Left colon (tissue), 2 donors: ENCODE data around the gene MAFG. TPM values are rescaled to one million over a fixed set of nuclear protein-coding genes. Genes with fewer than 3 reads are reported as not detected.
"Not testable (repeated sequence)": the region's sequence is repeated elsewhere in the genome, so short reads cannot be mapped to it uniquely, and the experiment has no call there.

Source experiments
- ATAC-seq: fragments of 200-7000 bp; cut with Tn5 transposase; one replicate; pipeline ENCODE4 v1.9.1; 2020; ENCODE audit warnings: mild to moderate bottlenecking, moderate library complexity
- DNase-seq, 2 donors: peaks; one replicate each; pipeline ENCODE4 v3.0.0-alpha.2; 2020
- intact Hi-C, 2 donors: fragments of 100-400 bp; cut with DNase I in 1 of 2; cut with micrococcal nuclease in 1 of 2; formaldehyde crosslinking; loops; one replicate each; pipeline versions ENCODE4 v1.11.2 to v1.14.0; 2022; cut with DNase I, micrococcal nuclease
- total RNA-seq, 2 donors: library from RNA; stranded (reverse); fragmentation: NEBNext Ultra II Directional; extraction: Animal tissue kit (Norgen Biotek cat#: 25700); gene quantifications; one replicate each; pipeline ENCODE4 v1.2.1, GENCODE V29; 2021
- donor health status: DM: no; HTN: no; CAD: no.
- donor health status: DM: yes; HTN: yes; CAD: no.

Gene MAFG
- total RNA-seq, 2 donors from 2014 or later: 17.8 to 19.7 TPM

- intact Hi-C loops: no loop called here
- peak in 1 of 2 donors; percentile 35 for DNase-seq
Measured at GRCh38 chr17:81960130-81960958, 32.8 kb upstream of the MAFG start.

GRCh38 chr17:81959362-81960129 lies 32.0 kb upstream of the MAFG start:
- intact Hi-C loops: no loop called here
- DNase-seq: peak in 1 of 2 donors; percentile 84
- ATAC-seq: peak; percentile 90

More at GRCh38 chr17:81960130-81960958, 32.8 kb upstream of the MAFG start:
- peak; percentile 49 for ATAC-seq

- intact Hi-C loops: no loop called here
- DNase-seq (no peak), ATAC-seq (no peak)
Measured at GRCh38 chr17:81958633-81959342, 31.3 kb upstream of the MAFG start.

GRCh38 chr17:81957691-81958432 lies 30.3 kb upstream of the MAFG start:
- intact Hi-C loops: no loop called here
- DNase-seq (no peak), ATAC-seq (no peak)

GRCh38 chr17:81956607-81957589 lies 29.4 kb upstream of the MAFG start:
- intact Hi-C loops: no loop called here
- no peak for ATAC-seq
- no peak for DNase-seq

- ATAC-seq (no peak), DNase-seq (no peak)
- intact Hi-C loops: no loop called here
Measured at GRCh38 chr17:81955756-81956544, 28.4 kb upstream of the MAFG start.

GRCh38 chr17:81955058-81955681 lies 27.6 kb upstream of the MAFG start:
- intact Hi-C loops: no loop called here
- ATAC-seq: no peak

GRCh38 chr17:81954131-81955057 lies 26.9 kb upstream of the MAFG start:
- no peak for DNase-seq
- no peak for ATAC-seq
- intact Hi-C loops: no loop called here

More at GRCh38 chr17:81955058-81955681, 27.6 kb upstream of the MAFG start:
- no peak for DNase-seq

GRCh38 chr17:81953443-81953842 lies 25.9 kb upstream of the MAFG start:
- DNase-seq, intact Hi-C loops: not testable (repeated sequence)
- peak; percentile 50 for ATAC-seq

GRCh38 chr17:81952792-81953228 lies 25.3 kb upstream of the MAFG start:
- DNase-seq (no peak), ATAC-seq (no peak)
- intact Hi-C loops: no loop called here

- DNase-seq: no peak
- intact Hi-C loops: no loop called here
- no peak for ATAC-seq
Measured at GRCh38 chr17:81951785-81952684, 24.5 kb upstream of the MAFG start.

- no peak for ATAC-seq
Measured at GRCh38 chr17:81950501-81950900, 23.0 kb upstream of the MAFG start.

GRCh38 chr17:81948635-81949378 lies 21.3 kb upstream of the MAFG start:
- ATAC-seq: no peak
- intact Hi-C loops: no loop called here
- DNase-seq: no peak

More at GRCh38 chr17:81950501-81950900, 23.0 kb upstream of the MAFG start:
- intact Hi-C loops: no loop called here
- DNase-seq: no peak

GRCh38 chr17:81947189-81947588 lies 19.7 kb upstream of the MAFG start, which contains the start of gene MYADML2:
MYADML2 (minus strand) TSS chr17:81947233; CDS start chr17:81941741, 5,492 bp downstream.
- ATAC-seq (no peak), DNase-seq (no peak)
- intact Hi-C loops: no loop called here
